Activated naive CD4-positive, alpha-beta T cell treated with anti-CD3 and anti-CD28 coated beads, Interleukin-2, amount 10 ng/mL, durations not matched to agents 7 days and 5 days (primary cell): ENCODE measurements around the gene SLC9A6.
"Not testable (repeated sequence)": the region's sequence is repeated elsewhere in the genome, so short reads cannot be mapped to it uniquely, and the experiment has no call there.

Experiments used
- CTCF ChIA-PET: fragments of 350-600 bp; sonication (Branson Sonifier 250); formaldehyde crosslinking; loops from one replicate; lab custom pipeline; 2021; ENCODE audit warnings: antibody characterized with exemption; lab: Charles Lee
- DNase-seq: peaks from one replicate; pipeline ENCODE4 v3.0.0-alpha.2; 2020
- H3K27ac Mint-ChIP-seq: one replicate; pipeline ENCODE4 v1.8.0; 2021; ENCODE audit warnings: mild to moderate bottlenecking, moderate library complexity, mixed read lengths
- H3K27me3 Mint-ChIP-seq: one replicate; pipeline ENCODE4 v1.8.0; 2021; ENCODE audit warnings: mild to moderate bottlenecking, mixed read lengths
- H3K36me3 Mint-ChIP-seq: one replicate; pipeline ENCODE4 v1.8.0; 2021; ENCODE audit warnings: mixed read lengths
- H3K4me1 Mint-ChIP-seq: one replicate; pipeline ENCODE4 v1.8.0; 2021; ENCODE audit warnings: mixed read lengths
- H3K4me3 Mint-ChIP-seq: one replicate; pipeline ENCODE4 v1.8.0; 2021; ENCODE audit warnings: mild to moderate bottlenecking, moderate library complexity, mixed read lengths
- H3K9me3 Mint-ChIP-seq: one replicate; pipeline ENCODE4 v1.8.0; 2021; ENCODE audit warnings: mixed read lengths

Gene SLC9A6

GRCh38 chrX:136061286-136061685, 76.1 kb downstream of the SLC9A6 start:
- Mint-ChIP-seq H3K4me1 (peaks cover 43% of the 10 kb centered on the region), H3K36me3 (no peaks in the 10 kb centered on the region), H3K9me3 (no peaks in the 10 kb centered on the region), H3K4me3 (no peak overlapping the region), H3K27ac (no peak overlapping the region), H3K27me3 (no peaks in the 10 kb centered on the region)
- CTCF ChIA-PET: no interaction called here
- no peak for DNase-seq

GRCh38 chrX:136061696-136062095, 76.5 kb downstream of the SLC9A6 start:
- no peaks in the 10 kb centered on the region for H3K9me3 Mint-ChIP-seq
- no peak overlapping the region for H3K27ac Mint-ChIP-seq
- no peak overlapping the region for H3K4me3 Mint-ChIP-seq
- DNase-seq: no peak
- no peaks in the 10 kb centered on the region for H3K27me3 Mint-ChIP-seq
- H3K36me3 Mint-ChIP-seq: no peaks in the 10 kb centered on the region
- peaks cover 39% of the 10 kb centered on the region for H3K4me1 Mint-ChIP-seq
- CTCF ChIA-PET: no interaction called here

DNA sequence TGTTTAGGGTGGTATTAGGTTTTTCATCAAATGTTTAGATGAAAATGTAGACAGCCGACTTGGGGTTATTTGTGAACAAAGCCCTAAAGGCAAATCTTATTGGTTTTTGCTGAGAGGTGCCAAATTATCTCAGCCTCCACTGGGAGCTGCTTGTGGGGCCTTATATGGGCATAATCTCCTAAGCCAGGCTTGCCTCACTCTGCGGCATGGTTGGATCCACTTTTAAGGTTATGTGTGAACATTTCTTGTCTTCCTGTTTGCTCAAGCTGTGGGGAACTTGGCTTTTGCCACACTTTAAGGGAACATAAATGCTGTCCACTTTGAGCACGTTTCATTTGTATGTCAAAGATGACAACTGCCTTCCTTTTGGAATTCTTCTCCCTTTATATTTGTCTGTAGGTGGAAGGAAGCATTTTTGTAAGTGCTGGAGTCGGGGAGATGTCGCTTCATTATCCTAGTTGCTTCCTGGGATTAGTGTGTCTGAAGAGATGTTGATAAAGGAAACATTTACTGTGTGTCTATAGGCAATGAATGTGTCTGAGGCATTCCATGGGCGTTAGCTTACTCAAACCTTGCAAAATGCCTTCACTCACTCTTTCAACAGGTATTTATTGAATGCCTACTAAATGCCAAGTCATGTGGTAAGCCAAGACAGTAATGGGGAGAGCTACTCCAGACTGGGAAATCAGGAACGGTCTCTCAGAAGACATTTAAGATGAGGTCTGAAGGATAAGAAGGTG, 78.3 kb downstream of the SLC9A6 start:
- Mint-ChIP-seq H3K27me3 (no peaks in the 10 kb centered on the region), H3K36me3 (no peaks in the 10 kb centered on the region), H3K9me3 (no peaks in the 10 kb centered on the region), H3K4me1 (peaks cover 31% of the 10 kb centered on the region), H3K27ac (no peak overlapping the region), H3K4me3 (no peak overlapping the region)
- no peak for DNase-seq
- CTCF ChIA-PET: no interaction called here

- H3K4me3 Mint-ChIP-seq: no peak overlapping the region
- H3K27ac Mint-ChIP-seq: peak overlapping the region; percentile 81
- H3K27me3 Mint-ChIP-seq: no peaks in the 10 kb centered on the region
- CTCF ChIA-PET: interaction anchor here (0.6 to 1.0 kb wide), 2 partner anchors 33 to 36 kb away, joined by 3 read pairs; no protein-coding TSS in a partner anchor
- H3K9me3 Mint-ChIP-seq: no peaks in the 10 kb centered on the region
- DNase-seq: no peak
- no peaks in the 10 kb centered on the region for H3K36me3 Mint-ChIP-seq
- peaks cover 27% of the 10 kb centered on the region for H3K4me1 Mint-ChIP-seq
These were observed 79.4 kb downstream of the SLC9A6 start for GRCh38 chrX:136064661-136065043.

DNA sequence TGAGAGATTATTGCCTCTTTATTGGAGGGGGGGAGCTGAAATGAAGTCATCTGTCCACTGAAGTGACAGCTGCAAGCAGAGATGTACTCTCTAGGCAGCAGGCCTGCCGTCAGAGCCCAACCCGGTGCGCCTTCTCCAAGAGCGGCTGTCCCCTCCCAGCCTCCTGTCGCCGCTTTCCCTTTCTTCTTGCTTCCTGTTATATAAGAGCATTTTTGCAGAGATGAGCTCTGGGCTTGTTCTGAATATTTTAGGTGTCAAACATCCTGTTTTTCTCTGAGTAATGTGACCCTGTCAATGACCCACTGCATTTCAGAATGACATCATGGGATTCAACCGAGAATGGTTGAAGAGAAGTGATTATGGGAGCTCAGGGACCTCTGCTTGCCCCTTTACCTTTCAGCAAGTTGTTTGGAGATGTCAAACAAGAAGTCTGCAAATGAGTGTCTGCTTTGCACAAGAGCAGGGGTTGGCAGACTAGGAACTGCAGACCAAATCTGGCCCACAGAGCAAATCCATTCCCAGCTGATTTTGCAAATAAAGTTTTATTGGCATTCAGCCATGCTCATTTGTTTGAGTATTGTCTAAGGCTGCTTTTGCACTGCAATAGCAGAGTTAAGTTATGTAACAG, 79.9 kb downstream of the SLC9A6 start:
- Mint-ChIP-seq H3K4me1 (peaks cover 29% of the 10 kb centered on the region), H3K27ac (peak overlapping the region; percentile 81), H3K27me3 (no peaks in the 10 kb centered on the region), H3K9me3 (no peaks in the 10 kb centered on the region), H3K36me3 (no peaks in the 10 kb centered on the region), H3K4me3 (no peak overlapping the region)
- peak; percentile 60 for DNase-seq
- CTCF ChIA-PET: interaction anchor here (0.6 to 1.0 kb wide), 3 partner anchors 33 to 164 kb away, joined by 3 read pairs; no protein-coding TSS in a partner anchor

DNA sequence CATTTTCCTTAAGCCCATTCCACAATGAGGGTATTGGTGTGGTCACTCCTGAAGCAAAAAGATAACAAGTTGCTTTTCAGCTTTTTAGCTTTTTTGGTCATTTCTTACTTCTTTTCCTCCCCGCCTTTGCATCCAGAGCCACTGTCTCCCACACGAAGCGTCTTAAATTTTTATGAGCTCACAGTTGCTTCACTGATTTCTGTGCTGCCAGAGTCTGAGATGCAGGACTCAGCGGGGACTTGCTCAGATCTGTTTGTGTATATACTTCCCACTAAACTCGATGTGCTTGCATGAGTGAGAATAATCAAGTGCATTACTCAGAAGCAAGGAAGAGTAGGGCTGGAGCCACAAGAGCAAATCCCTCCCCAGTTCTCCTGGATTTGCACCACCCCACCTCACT, 81.9 kb downstream of the SLC9A6 start:
- CTCF ChIA-PET: interaction anchor here (1.0 kb wide), 1 partner anchor 39 kb away, joined by 3 read pairs; no protein-coding TSS in a partner anchor
- no peak for DNase-seq

DNA sequence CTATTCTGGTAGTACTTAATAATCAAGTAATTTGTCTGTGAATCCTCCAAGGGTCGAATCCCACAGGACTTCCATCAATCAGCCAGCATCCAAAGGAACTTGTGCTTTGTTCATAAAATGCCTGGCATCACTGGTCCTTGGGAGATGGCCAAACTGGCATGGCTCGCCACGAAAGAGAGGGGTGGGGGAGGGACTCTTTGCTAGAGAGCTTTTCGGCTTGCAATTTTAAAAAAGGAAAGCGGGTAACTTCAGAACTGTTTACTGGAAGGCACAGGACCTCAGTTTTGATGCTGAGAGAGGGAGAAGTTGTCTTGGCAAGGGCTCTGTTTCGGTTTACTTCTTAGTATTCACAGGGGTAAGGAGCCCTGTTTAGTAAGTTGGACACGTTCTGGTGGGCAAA, 82.7 kb downstream of the SLC9A6 start:
- H3K4me1 Mint-ChIP-seq: peaks cover 41% of the 10 kb centered on the region
- no peaks in the 10 kb centered on the region for H3K36me3 Mint-ChIP-seq
- no peaks in the 10 kb centered on the region for H3K9me3 Mint-ChIP-seq
- CTCF ChIA-PET: no interaction called here
- DNase-seq: no peak
- H3K27ac Mint-ChIP-seq: no peak overlapping the region
- H3K4me3 Mint-ChIP-seq: no peak overlapping the region
- H3K27me3 Mint-ChIP-seq: no peaks in the 10 kb centered on the region

More for the DNA sequence above, 81.9 kb downstream of the SLC9A6 start:
- H3K4me3 Mint-ChIP-seq: no peak overlapping the region
- H3K27me3 Mint-ChIP-seq: no peaks in the 10 kb centered on the region
- H3K36me3 Mint-ChIP-seq: no peaks in the 10 kb centered on the region
- H3K27ac Mint-ChIP-seq: no peak overlapping the region
- peaks cover 41% of the 10 kb centered on the region for H3K4me1 Mint-ChIP-seq
- no peaks in the 10 kb centered on the region for H3K9me3 Mint-ChIP-seq

- peaks cover 14% of the 10 kb centered on the region for H3K27me3 Mint-ChIP-seq
- no peak overlapping the region for H3K27ac Mint-ChIP-seq
- no peak overlapping the region for H3K4me3 Mint-ChIP-seq
- no peak for DNase-seq
- CTCF ChIA-PET: interaction anchor here (1.3 to 1.4 kb wide), 2 partner anchors 50 to 86 kb away, joined by 3 to 4 read pairs; no protein-coding TSS in a partner anchor
- H3K4me1 Mint-ChIP-seq: no peaks in the 10 kb centered on the region
- no peaks in the 10 kb centered on the region for H3K9me3 Mint-ChIP-seq
- H3K36me3 Mint-ChIP-seq: no peaks in the 10 kb centered on the region
These were observed 91.7 kb downstream of the SLC9A6 start for GRCh38 chrX:136076942-136077341.

DNA sequence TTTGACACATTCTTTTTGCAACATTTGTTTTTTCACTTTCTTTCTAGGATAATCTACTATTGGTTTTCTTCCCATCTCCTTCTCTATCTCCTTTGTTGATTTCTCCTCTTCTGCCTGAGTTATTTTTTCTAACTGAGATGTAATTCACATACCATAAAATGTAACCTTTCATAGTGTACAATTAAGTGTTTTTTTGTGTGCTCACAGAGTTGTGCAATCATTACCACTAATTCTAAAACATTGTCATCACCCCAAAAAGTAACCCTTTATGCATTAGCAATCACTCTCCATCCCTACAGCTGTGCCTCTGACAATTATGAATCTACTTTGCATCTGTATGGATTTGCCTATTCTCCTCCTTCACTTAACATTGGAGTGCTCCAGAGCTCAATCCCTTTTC, 95.5 kb downstream of the SLC9A6 start:
- Mint-ChIP-seq H3K4me1 (no peaks in the 10 kb centered on the region), H3K27ac (no peak overlapping the region), H3K36me3 (no peaks in the 10 kb centered on the region), H3K9me3 (no peaks in the 10 kb centered on the region), H3K27me3 (peaks cover 14% of the 10 kb centered on the region), H3K4me3 (no peak overlapping the region)
- DNase-seq: no peak
- CTCF ChIA-PET: interaction anchor here (1.3 kb wide), 1 partner anchor 11 kb away, joined by 4 read pairs; no protein-coding TSS in a partner anchor

GRCh38 chrX:136086521-136086920, 101.3 kb downstream of the SLC9A6 start:
- CTCF ChIA-PET: no interaction called here

DNA sequence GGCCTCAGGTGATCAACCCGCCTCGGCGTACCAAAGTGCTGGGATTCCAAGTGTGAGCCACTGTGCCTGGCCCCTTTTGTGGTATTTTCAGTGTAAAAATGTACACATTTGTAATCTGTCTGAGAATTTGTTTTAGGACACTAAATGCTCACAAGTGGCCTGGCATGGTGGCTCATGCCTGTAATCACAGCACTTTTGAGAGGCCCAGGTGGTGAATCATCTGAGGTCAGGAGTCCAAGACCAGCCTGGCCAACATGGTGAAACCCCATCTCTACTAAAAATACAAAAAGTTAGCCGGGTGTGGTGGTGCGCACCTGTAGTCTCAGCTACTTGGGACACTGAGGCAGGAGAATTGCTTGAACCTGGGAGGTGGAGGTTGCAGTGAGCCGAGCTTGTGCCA, 106.7 kb downstream of the SLC9A6 start:
- H3K4me1 Mint-ChIP-seq, H3K27ac Mint-ChIP-seq, H3K4me3 Mint-ChIP-seq, H3K36me3 Mint-ChIP-seq, CTCF ChIA-PET, H3K27me3 Mint-ChIP-seq, H3K9me3 Mint-ChIP-seq, DNase-seq: not testable (repeated sequence)

More at GRCh38 chrX:136086521-136086920, 101.3 kb downstream of the SLC9A6 start:
- no peak for DNase-seq
- no peaks in the 10 kb centered on the region for H3K9me3 Mint-ChIP-seq
- no peaks in the 10 kb centered on the region for H3K36me3 Mint-ChIP-seq
- H3K4me1 Mint-ChIP-seq: no peaks in the 10 kb centered on the region
- H3K27me3 Mint-ChIP-seq: no peaks in the 10 kb centered on the region
- no peak overlapping the region for H3K27ac Mint-ChIP-seq
- H3K4me3 Mint-ChIP-seq: no peak overlapping the region

GRCh38 chrX:136094962-136095361, 109.7 kb downstream of the SLC9A6 start:
- Mint-ChIP-seq H3K36me3 (no peaks in the 10 kb centered on the region), H3K27ac (no peak overlapping the region), H3K4me1 (no peaks in the 10 kb centered on the region), H3K4me3 (no peak overlapping the region), H3K9me3 (no peaks in the 10 kb centered on the region), H3K27me3 (no peaks in the 10 kb centered on the region)
- no peak for DNase-seq
- CTCF ChIA-PET: no interaction called here
